PC-9 (cell line): Measurements from ENCODE around the gene PTPN2. TPM values are rescaled to one million over a fixed set of nuclear protein-coding genes. Genes with fewer than 3 reads are reported as not detected.

Experiments used
- BruUV-seq: library from RNA; stranded (reverse); fragments of 400-500 nt; replicated peaks from 2 replicates; lab custom pipeline; 2021; lab: Mats Ljungman, UMichigan
- CTCF ChIA-PET: fragments of 300-600 bp; sonication (Branson Sonifier 250); formaldehyde crosslinking; loops from one replicate; lab custom pipeline; 2022; ENCODE audit warnings: antibody characterized with exemption; lab: Charles Lee
- POLR2A ChIA-PET: fragments of 300-600 bp; sonication (Branson Sonifier 250); formaldehyde crosslinking; loops from one replicate; lab custom pipeline; 2022; ENCODE audit warnings: antibody characterized with exemption; ENCODE audit not compliant: unreplicated experiment; lab: Charles Lee
- DNase-seq, 2 experiments: peaks; one replicate each; pipeline versions ENCODE4 v3.0.0 to v3.0.0-alpha.2; 2015 to 2022; ENCODE audit warnings: mixed read lengths in 1 of 2
- H2AFZ ChIP-seq: fragments of 200-600 bp; sonication (generic); 2 replicates; pipeline ENCODE4 v1.8.1; 2017; ENCODE audit warnings: antibody characterized with exemption
- H3F3A ChIP-seq: fragments of 200-600 bp; sonication (generic); 2 replicates; pipeline ENCODE4 v1.8.1; 2017; ENCODE audit warnings: antibody characterized with exemption, mild to moderate bottlenecking, low read depth; ENCODE audit not compliant: insufficient read depth
- H3K27ac ChIP-seq: fragments of 200-600 bp; sonication (generic); 2 replicates; pipeline ENCODE4 v1.6.1; 2016; ENCODE audit warnings: mixed run types
- H3K27me3 ChIP-seq: fragments of 200-600 bp; sonication (generic); 2 replicates; pipeline ENCODE4 v1.6.1; 2016; ENCODE audit warnings: low read depth, mixed run types; ENCODE audit not compliant: insufficient read depth
- H3K36me3 ChIP-seq: fragments of 200-600 bp; sonication (generic); 2 replicates; pipeline ENCODE4 v1.6.1; 2016; ENCODE audit warnings: low read depth, mixed run types
- H3K4me1 ChIP-seq: fragments of 200-600 bp; sonication (generic); replicated peaks from 2 replicates; pipeline ENCODE4 v1.6.1; 2016; ENCODE audit warnings: mixed run types; ENCODE audit not compliant: insufficient read depth
- H3K4me2 ChIP-seq: fragments of 200-600 bp; sonication (generic); 2 replicates; pipeline ENCODE4 v1.6.1; 2017; ENCODE audit warnings: mixed run types
- H3K4me3 ChIP-seq: fragments of 200-600 bp; sonication (generic); 2 replicates; pipeline ENCODE4 v1.6.1; 2016; ENCODE audit warnings: mixed run types
- H3K79me2 ChIP-seq: fragments of 200-600 bp; sonication (generic); 2 replicates; pipeline ENCODE4 v1.6.1; 2017; ENCODE audit warnings: low read depth, mixed run types
- H3K9me2 ChIP-seq: fragments of 200-600 bp; sonication (generic); 2 replicates; pipeline ENCODE4 v1.8.1; 2017; ENCODE audit warnings: mild to moderate bottlenecking; ENCODE audit not compliant: insufficient read depth
- H3K9me3 ChIP-seq: fragments of 200-600 bp; sonication (generic); 2 replicates; pipeline ENCODE4 v1.8.1; 2016; ENCODE audit warnings: low read depth; ENCODE audit not compliant: insufficient read depth
- H4K20me1 ChIP-seq: fragments of 200-600 bp; sonication (generic); 2 replicates; pipeline ENCODE4 v1.8.1; 2017; ENCODE audit not compliant: insufficient read depth
- CTCF ChIP-seq: fragments of 200-600 bp; sonication (generic); conservative IDR thresholded peaks from 2 replicates; pipeline ENCODE4 v1.6.1; 2017; ENCODE audit warnings: mixed run types, antibody characterized with exemption, mild to moderate bottlenecking, moderate library complexity
- EZH2 ChIP-seq: fragments of 200-600 bp; sonication (generic); IDR thresholded peaks from 2 replicates; pipeline ENCODE4 v1.8.0; 2017; ENCODE audit warnings: antibody characterized with exemption, low read depth
- intact Hi-C: fragments of 100-400 bp; cut with micrococcal nuclease; formaldehyde crosslinking; loops from one replicate; pipeline ENCODE4 v1.10.0; 2022; ENCODE audit not compliant: unreplicated experiment
- total RNA-seq: library from RNA; stranded (reverse); gene quantifications from 2 replicates; pipeline ENCODE4 v1.2.3, GENCODE V29; 2021

The PTPN2 gene
- total RNA-seq, 1 experiment from 2014 or later = 78.1 TPM

GRCh38 chr18:12786669-12787068 lies 97.4 kb downstream of the PTPN2 start:
- H3K4me3 ChIP-seq = no peak overlapping the region
- H3K4me1 ChIP-seq = no peaks in the 10 kb centered on the region
- 0 out of 2 replicates have a peak, but pooled peaks cover 7% of the 10 kb centered on the region for H3K36me3 ChIP-seq
- no peak overlapping the region for H2AFZ ChIP-seq
- DNase-seq = no peak
- no peak overlapping the region for H3K4me2 ChIP-seq
- no peaks in the 10 kb centered on the region; the same call in 1 of the 2 replicates for H4K20me1 ChIP-seq
- H3K27ac ChIP-seq = no peak overlapping the region
- ChIA-PET POLR2A (no interaction called here), CTCF (no interaction called here)
- H3K9me3 ChIP-seq = no peaks in the 10 kb centered on the region
- TF ChIP-seq CTCF = no peak
- no peak for TF ChIP-seq EZH2
- H3K27me3 ChIP-seq = no peaks in the 10 kb centered on the region
- H3K79me2 ChIP-seq = no peaks in the 10 kb centered on the region
- H3F3A ChIP-seq = peaks cover 24% of the 10 kb centered on the region; the same call in 1 of the 2 replicates
- intact Hi-C loops = no loop called here
- BruUV-seq = no TSS peak
- H3K9me2 ChIP-seq = no peaks in the 10 kb centered on the region

- no peaks in the 10 kb centered on the region for H3K79me2 ChIP-seq
- no peaks in the 10 kb centered on the region for H3K36me3 ChIP-seq
- no peak overlapping the region for H3K4me2 ChIP-seq
- intact Hi-C loops = no loop called here
- TF ChIP-seq EZH2 (no peak), CTCF (no peak)
- H3K27ac ChIP-seq = no peak overlapping the region
- BruUV-seq = TSS peak; percentile 21
- no peaks in the 10 kb centered on the region for H3K9me2 ChIP-seq
- no peaks in the 10 kb centered on the region for H4K20me1 ChIP-seq
- DNase-seq = no peak
- ChIA-PET POLR2A (interaction anchor here (0.6 kb wide), 2 partner anchors 150 to 1205 kb away, joined by 3 to 4 read pairs; no protein-coding TSS in a partner anchor), CTCF (interaction anchor here (0.6 kb wide), 2 partner anchors 147 to 513 kb away, joined by 3 to 4 read pairs; no protein-coding TSS in a partner anchor)
- no peaks in the 10 kb centered on the region for H3K9me3 ChIP-seq
- no peaks in the 10 kb centered on the region for H3K4me1 ChIP-seq
- no peak overlapping the region for H3K4me3 ChIP-seq
- no peaks in the 10 kb centered on the region for H3K27me3 ChIP-seq
- H3F3A ChIP-seq = peaks cover 24% of the 10 kb centered on the region; the same call in 1 of the 2 replicates
- H2AFZ ChIP-seq = no peak overlapping the region
Observed at GRCh38 chr18:12783524-12783923, 100.5 kb downstream of the PTPN2 start.

- no peaks in the 10 kb centered on the region for H4K20me1 ChIP-seq
- BruUV-seq = no TSS peak
- POLR2A ChIA-PET = interaction anchor here (0.5 kb wide), 1 partner anchor 108 kb away, joined by 8 read pairs; no protein-coding TSS in a partner anchor
Observed at GRCh38 chr18:12782521-12782920, 101.5 kb downstream of the PTPN2 start.

More at GRCh38 chr18:12782521-12782920, 101.5 kb downstream of the PTPN2 start:
- DNase-seq = no peak
- Histone ChIP-seq H3K4me2 (no peak overlapping the region), H3K36me3 (no peaks in the 10 kb centered on the region), H3K4me1 (no peaks in the 10 kb centered on the region), H3K4me3 (no peak overlapping the region), H3K9me3 (no peaks in the 10 kb centered on the region), H3K27ac (no peak overlapping the region), H3K27me3 (no peaks in the 10 kb centered on the region), H3F3A (peaks cover 24% of the 10 kb centered on the region; the same call in 1 of the 2 replicates), H3K79me2 (no peaks in the 10 kb centered on the region), H3K9me2 (no peaks in the 10 kb centered on the region), H2AFZ (no peak overlapping the region)
- no peak for TF ChIP-seq CTCF
- no peak for TF ChIP-seq EZH2
- CTCF ChIA-PET = no interaction called here
- intact Hi-C loops = no loop called here
